ENCODE measurements around the gene WWP2.

The WWP2 gene

DNA sequence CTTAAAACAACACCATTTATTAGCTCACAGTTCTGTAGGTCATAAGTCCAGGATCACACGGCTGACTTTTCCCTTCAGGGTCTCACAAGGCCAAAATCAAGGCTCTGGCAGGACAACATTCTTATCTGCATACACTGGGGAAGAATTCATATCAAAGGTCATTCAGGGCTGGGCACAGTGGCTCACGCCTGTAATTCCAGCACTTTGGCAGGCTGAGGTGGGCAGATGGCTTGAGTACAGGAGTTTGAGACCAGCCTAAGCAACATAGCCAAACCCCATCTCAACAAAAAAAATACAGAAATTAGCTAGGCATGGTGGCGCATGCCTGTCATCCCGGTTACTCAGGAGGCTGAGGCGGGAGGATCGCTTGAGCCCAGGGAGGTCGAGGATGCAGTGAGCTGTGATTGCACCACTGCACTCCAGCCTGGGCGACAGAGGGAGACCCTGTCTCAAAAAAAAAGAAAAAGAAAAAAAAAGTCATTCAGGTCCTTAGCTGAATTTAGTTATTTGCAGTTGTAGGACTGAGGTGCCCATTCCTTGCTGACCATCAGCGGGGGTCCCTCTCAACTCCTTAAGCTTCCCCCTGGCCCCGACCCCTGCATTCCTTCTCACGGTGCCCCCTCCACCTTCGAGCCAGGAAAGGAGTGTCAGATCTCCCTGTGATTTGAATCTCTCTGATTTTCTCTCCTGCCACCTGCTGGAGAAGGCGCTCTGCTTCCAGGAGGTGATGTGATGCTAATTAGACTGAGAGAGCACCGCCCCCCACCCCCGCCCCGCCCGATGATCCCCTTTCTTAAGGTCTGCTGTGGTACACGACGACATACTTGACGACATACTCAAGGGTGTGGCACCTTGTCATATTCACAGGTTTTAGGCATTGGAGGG lies 97.2 kb downstream of the WWP2 start:
- no peak for DNase-seq

- no peak for DNase-seq
These were observed 98.4 kb downstream of the WWP2 start for GRCh38 chr16:69860233-69861231.

DNA sequence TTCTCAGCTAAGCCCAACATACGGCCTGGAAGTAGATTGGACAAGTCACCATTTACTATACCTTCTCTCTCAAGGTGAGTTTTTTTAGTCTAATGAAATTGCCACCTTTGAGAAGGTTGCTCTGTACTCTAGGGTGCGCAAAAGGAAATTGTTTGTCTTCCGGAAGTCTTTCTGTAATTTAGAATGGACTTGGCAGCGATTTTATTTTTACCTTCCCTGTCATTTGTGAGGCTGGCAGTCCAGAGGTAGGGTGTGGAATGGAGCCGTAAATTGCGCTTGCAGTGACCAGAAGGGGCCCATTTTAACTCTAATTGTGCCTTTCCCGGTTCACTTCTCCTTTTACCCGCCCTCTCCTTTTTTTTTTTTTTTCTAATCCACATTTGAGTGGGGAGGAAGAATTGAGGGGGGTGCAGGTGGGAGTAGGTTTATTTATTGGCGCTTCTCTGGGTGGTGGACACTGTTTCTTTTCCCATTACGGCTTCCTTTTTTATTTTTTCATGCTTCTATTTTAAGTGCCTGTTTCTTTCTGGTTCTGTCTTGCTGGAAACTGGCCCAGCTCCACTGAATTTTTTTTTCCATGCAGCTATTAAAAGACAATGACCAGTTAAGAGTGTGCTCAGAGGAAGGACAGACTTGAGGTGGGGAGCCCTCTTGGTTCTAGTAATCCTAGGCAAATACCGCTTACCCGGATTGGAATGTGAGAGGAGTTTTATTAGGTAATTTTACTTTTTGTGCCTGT lies 99.3 kb downstream of the WWP2 start:
- DNase-seq: no peak

GRCh38 chr16:69863401-69864281 lies 101.5 kb downstream of the WWP2 start:
- no peak for DNase-seq

DNA sequence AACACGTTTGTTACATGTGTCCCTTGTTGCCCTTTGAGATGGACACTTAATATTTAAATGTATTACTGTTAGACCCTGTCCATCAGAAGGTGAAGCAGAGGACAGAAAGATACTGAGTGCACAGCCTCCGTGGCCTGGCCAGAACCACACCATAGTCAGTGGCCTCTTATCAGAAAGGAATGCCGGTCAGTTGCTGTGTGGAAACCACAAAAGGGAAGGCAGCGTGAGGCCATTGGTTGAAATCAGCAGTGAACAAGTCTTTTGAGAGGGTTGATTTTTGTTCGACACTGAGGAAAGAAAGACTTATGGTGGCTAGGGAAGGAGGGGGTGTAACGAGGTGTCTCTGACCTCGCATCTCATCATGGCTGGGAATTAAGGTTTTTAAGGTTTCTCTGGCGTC lies 103.6 kb downstream of the WWP2 start:
- no peak for DNase-seq

DNA sequence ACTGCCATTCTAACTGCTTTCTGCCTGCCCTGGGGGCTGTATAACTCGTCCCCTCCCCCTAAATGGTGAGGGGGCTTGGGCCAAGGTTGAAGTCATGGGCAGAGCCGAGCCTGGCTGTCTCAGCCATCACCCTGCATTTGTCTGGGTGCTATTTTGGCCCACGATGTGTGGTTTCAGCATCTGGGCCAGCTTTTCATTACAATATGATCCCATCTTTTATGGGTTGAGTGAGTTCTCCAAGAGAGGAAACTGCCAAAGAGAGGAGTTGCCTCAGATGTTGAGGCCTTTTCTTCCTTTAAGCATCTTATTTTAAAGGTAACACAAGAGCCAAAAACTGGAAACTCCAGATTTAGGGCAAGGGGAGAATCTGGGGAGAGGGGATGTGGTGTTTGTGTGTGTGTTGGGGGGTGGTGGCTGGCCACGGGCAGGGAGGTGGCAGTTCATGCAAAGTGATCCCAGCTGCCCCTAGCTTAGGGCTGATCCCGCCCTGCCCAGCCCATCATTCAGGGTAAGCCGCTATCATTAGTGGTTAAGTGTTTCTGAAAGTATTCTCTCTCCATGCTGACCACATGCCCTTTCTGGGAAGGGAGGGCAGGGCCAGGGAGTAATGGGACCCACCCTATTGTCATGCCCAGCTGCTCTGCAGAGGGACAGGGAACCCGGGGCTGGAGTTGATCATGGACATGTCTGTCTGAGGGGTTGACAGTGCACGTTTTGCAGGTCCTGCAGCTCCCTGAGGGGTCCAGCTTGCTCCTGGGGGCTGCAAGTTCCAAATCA lies 105.8 kb downstream of the WWP2 start:
- DNase-seq: no peak

- no peak for DNase-seq
These were observed 108.6 kb downstream of the WWP2 start for GRCh38 chr16:69870761-69871160.

GRCh38 chr16:69871708-69872107 lies 109.6 kb downstream of the WWP2 start:
- no peak for DNase-seq

DNA sequence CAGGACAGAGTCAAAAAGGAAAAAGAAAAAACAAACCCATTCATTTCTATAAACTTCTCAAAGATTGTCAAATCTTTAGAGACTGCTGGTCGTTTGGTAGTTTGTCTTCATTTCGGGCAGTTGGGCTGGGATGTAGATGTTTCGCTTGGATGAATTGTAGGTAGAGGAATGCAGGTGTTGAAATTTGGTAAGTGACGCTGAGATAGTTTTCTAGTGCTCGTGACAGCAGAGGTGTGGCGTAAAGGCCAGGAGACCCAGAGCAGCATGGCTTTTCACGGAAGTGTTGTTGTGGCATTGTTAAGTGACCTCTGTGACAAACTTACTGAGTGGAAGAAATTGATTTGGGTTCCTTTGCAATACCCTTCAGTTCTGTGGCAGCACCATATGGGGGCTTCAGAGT lies 110.8 kb downstream of the WWP2 start:
- no peak for DNase-seq

GRCh38 chr16:69873783-69874182 lies 111.7 kb downstream of the WWP2 start:
- no peak for DNase-seq

DNA sequence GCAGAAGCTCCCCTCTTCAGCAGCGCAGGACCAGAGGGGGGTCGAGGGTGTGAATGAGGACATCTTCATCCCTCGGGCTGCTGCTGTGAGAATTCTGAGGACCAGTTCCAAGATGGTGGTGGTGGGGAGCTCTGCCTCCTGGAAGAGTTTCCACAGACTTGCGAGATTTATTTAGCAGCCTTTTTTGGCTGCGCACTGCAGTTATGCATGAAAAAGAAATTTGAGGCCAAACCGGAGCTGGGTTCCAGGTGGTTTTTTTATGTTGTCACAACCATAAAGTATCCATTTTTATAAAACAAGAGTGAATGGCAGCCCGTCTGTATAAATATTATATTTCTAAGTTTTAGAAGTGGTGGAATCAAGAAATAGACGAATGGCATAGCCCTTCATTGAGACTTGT lies 112.1 kb downstream of the WWP2 start:
- no peak for DNase-seq

GRCh38 chr16:69880640-69881133 lies 118.6 kb downstream of the WWP2 start:
- no peak for DNase-seq

- no peak for DNase-seq
These were observed 119.0 kb downstream of the WWP2 start for GRCh38 chr16:69881141-69881540.

DNA sequence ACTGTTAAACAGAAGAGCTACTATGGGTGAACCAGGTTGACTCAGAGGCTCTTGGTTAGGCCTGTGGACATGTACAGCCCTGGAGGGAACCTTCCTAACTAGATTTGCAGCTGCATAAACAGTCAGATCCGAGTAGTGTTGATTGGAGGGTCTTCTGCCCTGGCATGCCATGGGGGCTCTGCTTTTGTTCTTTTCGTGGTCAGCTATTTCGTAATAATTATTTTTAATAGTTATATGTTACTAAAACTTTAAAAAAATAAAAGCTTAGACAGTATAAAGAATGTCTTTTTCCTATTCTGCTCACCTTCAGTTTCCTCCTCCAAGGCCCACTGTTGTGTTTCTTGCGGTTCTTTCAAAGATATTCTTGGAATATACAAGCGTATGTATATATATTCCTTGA lies 121.6 kb downstream of the WWP2 start:
- no peak for DNase-seq

GRCh38 chr16:69885722-69886121 lies 123.6 kb downstream of the WWP2 start:
- DNase-seq: no peak

- no peak for DNase-seq
These were observed 124.6 kb downstream of the WWP2 start for GRCh38 chr16:69886726-69887125.

- DNase-seq: no peak
These were observed 126.0 kb downstream of the WWP2 start for GRCh38 chr16:69888005-69888590.

DNA sequence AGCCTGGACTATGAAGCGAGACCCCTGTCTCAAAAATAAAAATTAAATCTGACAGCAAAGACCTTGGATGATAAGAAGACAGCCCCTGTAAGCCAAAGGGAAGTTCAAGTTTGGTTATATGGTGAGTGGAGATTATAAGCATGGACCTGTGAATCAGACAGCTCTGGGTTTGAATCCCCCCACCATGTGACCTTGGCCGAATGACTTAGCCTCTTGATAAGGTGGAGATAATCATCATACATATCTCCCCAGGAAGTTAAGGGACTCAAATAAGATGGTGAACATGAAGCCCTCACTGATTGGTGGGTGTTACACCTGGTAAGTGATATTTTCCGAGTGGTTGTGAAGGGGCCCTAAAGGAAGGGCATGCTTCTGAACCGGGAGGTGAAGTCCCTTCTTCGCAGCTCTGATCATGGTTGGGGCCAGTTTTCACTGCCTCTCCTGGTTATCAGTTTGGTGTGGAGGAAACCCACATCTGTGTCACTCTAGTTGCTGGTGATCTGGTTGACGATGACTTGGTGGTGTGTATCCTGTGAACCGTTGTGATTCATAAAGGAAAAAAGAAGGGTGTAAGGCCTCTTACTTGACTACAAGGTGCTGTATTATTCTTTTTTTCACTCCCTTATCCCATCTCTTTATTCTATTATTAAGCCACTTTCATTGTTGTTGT lies 127.3 kb downstream of the WWP2 start:
- DNase-seq: peak; percentile 34

DNA sequence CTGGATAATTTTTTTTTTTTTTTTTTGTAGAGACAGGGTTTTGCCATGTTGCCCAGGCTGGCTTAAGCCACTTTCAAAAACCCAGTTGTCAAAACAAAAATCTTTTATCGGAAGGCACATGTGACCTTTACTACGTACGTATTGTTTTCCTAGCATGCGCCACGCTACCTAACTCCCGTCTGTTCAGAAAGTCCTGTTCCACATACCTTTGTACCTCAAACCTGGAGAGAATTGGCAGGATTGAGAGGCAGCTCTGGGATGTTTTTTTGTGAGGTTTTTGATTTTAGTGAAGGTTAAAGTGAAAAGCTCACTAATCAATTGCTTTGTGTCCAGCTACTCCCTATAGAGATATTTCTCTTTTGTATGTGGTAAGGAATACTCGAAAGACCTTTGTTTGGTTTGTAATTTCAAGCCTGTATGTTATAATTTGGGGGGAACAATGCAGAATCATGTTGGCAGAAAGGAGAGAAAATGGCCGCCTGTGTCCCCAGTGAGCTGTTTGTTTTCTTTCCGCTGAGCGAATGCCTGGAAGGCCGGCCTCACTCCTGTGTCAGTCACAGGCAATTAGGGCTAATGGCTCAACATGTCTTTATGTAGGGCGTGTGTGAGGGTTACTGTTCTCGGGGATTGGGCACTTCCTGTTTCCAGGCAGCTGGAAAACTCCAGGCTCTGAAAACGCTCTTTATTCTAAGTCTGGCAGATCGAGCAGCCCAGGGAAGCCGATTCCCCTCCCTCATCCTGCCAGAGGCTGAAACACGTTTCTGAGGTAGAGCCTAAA lies 128.2 kb downstream of the WWP2 start:
- no peak for DNase-seq

All from stimulated activated CD8-positive, alpha-beta memory T cell treated with anti-CD3 and anti-CD28 coated beads, Interleukin-4, amount 100 ng/mL, for 48 hours (primary cell).